GM12865 (cell line): ENCODE results near the gene SLC16A4.
"Not testable (repeated sequence)": the region's sequence is repeated elsewhere in the genome, so short reads cannot be mapped to it uniquely, and the experiment has no call there.

Experiments
- DNase-seq: peaks from one replicate; pipeline ENCODE4 v3.0.0; 2010; ENCODE audit warnings: low read depth
- H3K4me3 ChIP-seq: 2 replicates; pipeline ENCODE4 v1.5.1; 2011; ENCODE audit warnings: mild to moderate bottlenecking, low read depth, low read length, control low read depth
- TF ChIP-seq, protein P1 (sequence below): IDR thresholded peaks from 2 replicates; pipeline ENCODE4 v1.5.1; 2011; ENCODE audit warnings: low read length, control low read depth, low read depth, inconsistent platforms; ENCODE audit not compliant: insufficient read depth; ENCODE audit errors: missing control alignments

The SLC16A4 gene

DNA sequence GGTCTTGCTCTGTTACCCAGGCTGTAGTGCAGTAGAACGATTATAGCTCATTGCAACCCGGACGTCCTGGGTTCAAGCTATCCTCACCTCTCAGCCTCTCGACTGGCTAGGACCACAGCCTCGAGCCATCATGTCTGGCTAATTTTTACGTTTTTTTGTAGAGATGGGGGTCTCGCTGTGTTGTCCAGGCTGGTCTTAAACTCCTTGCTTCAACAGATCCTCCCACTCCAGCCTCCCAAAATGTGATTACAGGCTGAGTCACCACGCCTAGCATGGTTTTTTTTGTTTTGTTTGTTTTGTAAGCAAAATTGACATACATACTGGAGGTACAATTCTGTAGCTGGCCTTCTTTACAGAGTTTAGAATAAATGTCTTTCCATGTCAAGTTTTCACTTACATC is 17.7 kb upstream of the SLC16A4 start:
- DNase-seq = no peak
- TF ChIP-seq, protein P1, sequence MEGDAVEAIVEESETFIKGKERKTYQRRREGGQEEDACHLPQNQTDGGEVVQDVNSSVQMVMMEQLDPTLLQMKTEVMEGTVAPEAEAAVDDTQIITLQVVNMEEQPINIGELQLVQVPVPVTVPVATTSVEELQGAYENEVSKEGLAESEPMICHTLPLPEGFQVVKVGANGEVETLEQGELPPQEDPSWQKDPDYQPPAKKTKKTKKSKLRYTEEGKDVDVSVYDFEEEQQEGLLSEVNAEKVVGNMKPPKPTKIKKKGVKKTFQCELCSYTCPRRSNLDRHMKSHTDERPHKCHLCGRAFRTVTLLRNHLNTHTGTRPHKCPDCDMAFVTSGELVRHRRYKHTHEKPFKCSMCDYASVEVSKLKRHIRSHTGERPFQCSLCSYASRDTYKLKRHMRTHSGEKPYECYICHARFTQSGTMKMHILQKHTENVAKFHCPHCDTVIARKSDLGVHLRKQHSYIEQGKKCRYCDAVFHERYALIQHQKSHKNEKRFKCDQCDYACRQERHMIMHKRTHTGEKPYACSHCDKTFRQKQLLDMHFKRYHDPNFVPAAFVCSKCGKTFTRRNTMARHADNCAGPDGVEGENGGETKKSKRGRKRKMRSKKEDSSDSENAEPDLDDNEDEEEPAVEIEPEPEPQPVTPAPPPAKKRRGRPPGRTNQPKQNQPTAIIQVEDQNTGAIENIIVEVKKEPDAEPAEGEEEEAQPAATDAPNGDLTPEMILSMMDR = no peak
- H3K4me3 ChIP-seq = peak overlapping the region; percentile 76

DNA sequence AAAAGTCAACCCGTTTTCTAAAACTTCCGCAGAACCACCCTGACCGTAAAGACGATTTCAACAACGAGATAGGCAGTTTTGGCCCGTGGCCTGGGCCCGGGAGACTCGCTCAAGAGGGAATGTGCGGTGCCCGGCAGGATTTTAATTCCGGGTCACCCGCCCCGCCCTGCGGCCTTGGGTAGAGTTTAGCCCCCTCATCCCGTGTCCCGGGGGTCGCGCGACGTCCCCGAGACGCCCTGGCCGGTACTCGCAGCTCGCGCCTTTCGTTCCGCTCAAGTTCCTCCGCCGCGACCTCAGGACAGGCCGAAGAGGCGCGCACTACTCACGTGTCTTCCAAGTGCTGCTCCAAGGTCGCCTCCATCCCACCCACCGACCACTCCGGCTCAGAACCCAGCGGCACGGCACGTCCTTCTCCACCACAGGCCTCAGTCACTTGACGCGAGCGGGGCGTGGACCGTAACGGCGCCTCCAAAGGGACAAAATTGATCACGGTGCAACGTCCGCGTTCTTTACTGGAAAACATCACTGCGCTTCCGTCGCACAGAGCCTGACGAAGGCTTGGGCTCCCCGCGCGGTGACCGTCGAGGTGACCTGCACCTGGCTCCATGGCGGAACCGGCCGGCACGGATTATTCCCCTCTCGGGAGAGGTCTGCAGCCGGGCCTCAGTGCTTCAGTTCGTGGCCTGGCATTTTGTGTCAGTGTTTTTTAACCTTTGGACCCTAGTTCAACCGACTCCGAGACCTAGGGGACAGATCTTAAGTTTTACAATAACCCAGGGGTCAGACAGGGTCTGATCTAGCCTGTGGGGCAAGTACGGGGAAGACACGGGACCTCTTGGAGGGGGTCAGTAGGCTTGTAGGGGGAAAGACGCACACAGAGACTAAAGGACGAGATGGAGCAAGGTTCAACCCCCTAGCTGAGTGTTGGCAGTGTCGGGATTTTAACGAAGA is 16.7 kb upstream of the SLC16A4 start, which contains the start of gene LAMTOR5:
TSS of gene LAMTOR5 (minus strand) at position 435 of the 951 bp plus-strand sequence. CDS start at position 361, 74 bp downstream.
- peak within 1 kb of the TSS; percentile 76 for H3K4me3 ChIP-seq
- peak; percentile 97 for DNase-seq
- TF ChIP-seq, protein P1 = no peak

DNA sequence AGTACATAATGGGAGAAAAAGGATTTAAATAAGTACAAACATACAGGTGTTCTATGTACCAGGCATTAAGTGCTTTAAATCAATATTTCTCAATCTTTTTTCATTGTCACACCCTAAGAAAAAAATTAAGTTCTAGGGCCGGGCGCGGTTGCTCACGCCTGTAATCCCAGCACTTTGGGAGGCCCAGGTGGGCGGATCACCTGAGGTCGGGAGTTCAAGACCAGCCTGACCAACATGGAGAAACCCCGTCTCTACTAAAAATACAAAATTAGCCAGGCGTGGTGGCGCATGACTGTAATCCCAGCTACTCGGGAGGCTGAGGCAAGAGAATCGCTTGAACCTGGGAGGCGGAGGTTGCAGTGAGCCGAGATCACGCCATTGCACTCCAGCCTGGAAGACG is 15.6 kb upstream of the SLC16A4 start:
- not testable (repeated sequence) for DNase-seq

DNA sequence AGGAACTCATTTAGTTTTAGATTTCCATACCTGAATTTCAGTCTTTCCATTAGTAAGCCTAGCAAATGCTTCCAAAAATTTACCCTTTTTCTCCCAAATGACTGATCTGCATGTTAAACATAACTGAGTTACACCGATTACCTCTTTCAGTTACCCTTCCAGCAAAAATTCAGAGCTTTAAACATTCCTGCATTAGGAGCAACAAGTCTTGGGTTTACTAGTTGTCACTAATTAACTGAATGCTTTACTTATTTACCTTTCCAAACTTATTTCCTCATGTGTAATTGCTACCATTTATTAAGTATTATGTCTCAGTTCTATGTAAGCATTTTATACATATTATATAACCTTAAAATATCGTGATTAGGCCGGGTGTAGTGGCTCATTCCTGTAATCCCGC is 13.6 kb upstream of the SLC16A4 start:
- DNase-seq = no peak
- TF ChIP-seq, protein P1 = no peak
- no peak overlapping the region for H3K4me3 ChIP-seq

More for the DNA sequence above, 15.6 kb upstream of the SLC16A4 start:
- peak overlapping the region; percentile 76 for H3K4me3 ChIP-seq

DNA sequence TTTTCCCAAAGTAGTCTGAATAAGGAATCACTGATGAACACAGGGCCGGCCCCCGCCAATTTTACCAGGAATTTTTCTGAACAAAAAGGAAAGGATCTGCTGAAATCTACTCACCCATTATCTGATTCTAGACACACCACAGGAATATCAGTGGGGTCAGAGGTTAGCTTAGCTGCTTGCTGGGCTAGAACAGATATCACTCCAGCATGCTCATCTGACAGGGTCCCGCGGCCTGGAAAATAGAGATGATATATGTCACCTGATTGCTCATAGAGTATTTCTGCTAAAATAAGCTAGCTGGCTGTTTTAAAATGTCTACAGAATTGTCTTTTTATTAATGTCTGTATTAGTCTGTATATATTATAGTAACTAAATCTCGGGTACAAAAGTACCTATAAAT is 13.0 kb upstream of the SLC16A4 start:
- TF ChIP-seq, protein P1 = no peak
- H3K4me3 ChIP-seq = no peak overlapping the region
- DNase-seq = no peak

DNA sequence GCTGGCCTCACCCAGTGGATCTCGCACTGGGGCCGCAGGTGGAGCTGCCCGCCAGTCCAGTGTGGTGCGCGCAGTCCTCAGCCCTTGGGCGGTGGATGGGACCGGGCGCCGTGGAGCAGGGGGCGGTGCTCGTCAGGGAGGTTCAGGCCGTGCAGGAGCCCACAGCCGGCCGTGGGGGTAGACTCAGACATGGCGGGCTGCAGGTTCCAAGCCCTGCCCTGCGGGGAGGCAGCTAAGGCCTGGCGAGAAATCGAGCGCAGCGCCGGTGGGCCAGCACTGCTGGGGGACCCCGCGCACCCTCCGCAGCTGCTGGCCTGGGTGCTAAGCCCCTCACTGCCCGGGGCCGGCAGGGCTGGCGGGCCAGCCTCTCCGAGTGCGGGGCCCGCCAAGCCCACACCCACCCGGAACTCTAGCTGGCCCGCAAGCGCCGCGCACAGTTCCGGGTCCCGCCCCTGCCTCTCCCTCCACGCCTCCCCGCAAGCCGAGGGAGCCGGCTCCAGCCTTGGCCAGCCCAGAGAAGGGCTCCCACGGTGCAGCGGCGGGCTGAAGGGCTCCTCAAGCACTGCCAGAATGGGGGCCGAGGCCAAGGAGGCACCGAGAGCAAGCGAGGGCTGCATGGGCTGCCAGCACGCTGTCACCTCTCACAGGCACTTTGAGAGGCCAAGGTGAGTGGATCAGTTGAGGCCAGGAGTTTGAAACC is 5.6 kb upstream of the SLC16A4 start:
- not testable (repeated sequence) for DNase-seq, H3K4me3 ChIP-seq

DNA sequence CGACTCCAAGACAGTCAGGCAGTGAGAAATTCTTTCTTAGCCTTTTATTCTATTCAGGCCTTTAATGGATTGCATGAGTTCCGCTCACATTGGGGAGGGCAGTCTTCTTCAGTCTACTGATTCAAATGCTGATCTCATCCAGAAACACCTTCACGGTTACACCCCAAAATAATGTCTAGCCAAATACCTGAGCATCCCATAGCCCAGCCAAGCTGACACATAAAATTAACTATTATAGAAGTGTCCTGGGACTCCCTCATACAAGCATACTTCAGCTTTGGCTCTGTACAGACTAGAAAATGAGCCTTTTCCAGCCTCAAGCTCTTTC is 3.6 kb upstream of the SLC16A4 start:
- DNase-seq = no peak
- H3K4me3 ChIP-seq = no peak overlapping the region
- TF ChIP-seq, protein P1 = no peak
